HG02973 (cell line): Measurements from ENCODE around the gene SHLD1.
"Not testable (repeated sequence)": the region's sequence is repeated elsewhere in the genome, so short reads cannot be mapped to it uniquely, and the experiment has no call there.

Source experiments
- ATAC-seq: cut with Tn5 transposase; IDR thresholded peaks from one replicate; pipeline ENCODE4 v1.9.1; 2021; ENCODE audit warnings: moderate library complexity; ENCODE audit not compliant: unreplicated experiment

The SHLD1 gene

GRCh38 chr20:5735845-5736510 is 14.2 kb upstream of the SHLD1 start:
- no peak for ATAC-seq

GRCh38 chr20:5737619-5737953 is 12.6 kb upstream of the SHLD1 start:
- no peak for ATAC-seq

GRCh38 chr20:5737966-5738365 is 12.2 kb upstream of the SHLD1 start:
- no peak for ATAC-seq

- ATAC-seq, result not testable (repeated sequence)
Observed at GRCh38 chr20:5740643-5741042, 9.6 kb upstream of the SHLD1 start.

- no peak for ATAC-seq
Observed at GRCh38 chr20:5741089-5741488, 9.1 kb upstream of the SHLD1 start.

GRCh38 chr20:5742041-5742440 is 8.2 kb upstream of the SHLD1 start:
- no peak for ATAC-seq

- no peak for ATAC-seq
Observed at GRCh38 chr20:5745416-5746030, 4.7 kb upstream of the SHLD1 start.

- no peak for ATAC-seq
Observed at GRCh38 chr20:5746064-5746463, 4.1 kb upstream of the SHLD1 start.

- no peak for ATAC-seq
Observed at GRCh38 chr20:5748246-5748645, 2.0 kb upstream of the SHLD1 start.

GRCh38 chr20:5749512-5749951 is 669 bp upstream of the SHLD1 start:
- ATAC-seq, result not testable (repeated sequence)

- no peak for ATAC-seq
Observed at GRCh38 chr20:5751856-5752255, 1.7 kb downstream of the SHLD1 start.

- no peak for ATAC-seq
Observed at GRCh38 chr20:5753814-5754213, 3.6 kb downstream of the SHLD1 start.

GRCh38 chr20:5757949-5758348 is 7.7 kb downstream of the SHLD1 start:
- ATAC-seq, result no peak

- no peak for ATAC-seq
Observed at GRCh38 chr20:5766085-5766764, 16.0 kb downstream of the SHLD1 start.

GRCh38 chr20:5767493-5768098 is 17.4 kb downstream of the SHLD1 start:
- ATAC-seq, result no peak

- no peak for ATAC-seq
Observed at GRCh38 chr20:5770231-5770986, 20.2 kb downstream of the SHLD1 start.

- ATAC-seq, result no peak
Observed at GRCh38 chr20:5770987-5771318, 20.8 kb downstream of the SHLD1 start.

GRCh38 chr20:5772704-5773103 is 22.5 kb downstream of the SHLD1 start:
- ATAC-seq, result no peak

GRCh38 chr20:5773589-5773988 is 23.4 kb downstream of the SHLD1 start:
- ATAC-seq, result no peak

GRCh38 chr20:5776077-5776476 is 25.9 kb downstream of the SHLD1 start:
- no peak for ATAC-seq
